HG02970 (cell line): ENCODE results near the gene CSTF1.

Source experiments
- ATAC-seq: cut with Tn5 transposase; IDR thresholded peaks from one replicate; pipeline ENCODE4 v1.9.1; 2021; ENCODE audit warnings: mild to moderate bottlenecking, moderate library complexity, moderate number of reproducible peaks; ENCODE audit not compliant: unreplicated experiment, low FRiP score

CSTF1 gene

GRCh38 chr20:56445130-56445529 is 52.7 kb downstream of the CSTF1 start:
- no peak for ATAC-seq

- no peak for ATAC-seq
Observed at GRCh38 chr20:56445540-56445939, 53.1 kb downstream of the CSTF1 start.

GRCh38 chr20:56447227-56447626 is 54.8 kb downstream of the CSTF1 start:
- no peak for ATAC-seq

GRCh38 chr20:56449459-56449858 is 57.0 kb downstream of the CSTF1 start:
- no peak for ATAC-seq

- ATAC-seq = no peak
Observed at GRCh38 chr20:56451056-56451765, 58.8 kb downstream of the CSTF1 start.

GRCh38 chr20:56453352-56453751 is 60.9 kb downstream of the CSTF1 start:
- no peak for ATAC-seq

GRCh38 chr20:56454754-56455153 is 62.3 kb downstream of the CSTF1 start:
- ATAC-seq = no peak
